HG03139 (cell line): ENCODE results near the gene ERP29.
"Not testable (repeated sequence)": the region's sequence is repeated elsewhere in the genome, so short reads cannot be mapped to it uniquely, and the experiment has no call there.

Experiments used
- ATAC-seq: cut with Tn5 transposase; IDR thresholded peaks from one replicate; pipeline ENCODE4 v1.9.1; 2021; ENCODE audit not compliant: unreplicated experiment

The ERP29 gene

GRCh38 chr12:112012775-112013600, at the start of gene ERP29, which contains the start of gene TMEM116:
Gene ERP29 (plus strand): TSS chr12:112013426. CDS start chr12:112013466, 40 bp downstream.
Gene TMEM116 (minus strand): TSS chr12:112013165. CDS start chr12:112005270, 7,895 bp downstream.
- peak; percentile 59 for ATAC-seq

- no peak for ATAC-seq
Observed at GRCh38 chr12:111964935-111965334, 48.3 kb upstream of the ERP29 start.

- no peak for ATAC-seq
Observed at GRCh38 chr12:111971800-111972199, 41.4 kb upstream of the ERP29 start.

DNA sequence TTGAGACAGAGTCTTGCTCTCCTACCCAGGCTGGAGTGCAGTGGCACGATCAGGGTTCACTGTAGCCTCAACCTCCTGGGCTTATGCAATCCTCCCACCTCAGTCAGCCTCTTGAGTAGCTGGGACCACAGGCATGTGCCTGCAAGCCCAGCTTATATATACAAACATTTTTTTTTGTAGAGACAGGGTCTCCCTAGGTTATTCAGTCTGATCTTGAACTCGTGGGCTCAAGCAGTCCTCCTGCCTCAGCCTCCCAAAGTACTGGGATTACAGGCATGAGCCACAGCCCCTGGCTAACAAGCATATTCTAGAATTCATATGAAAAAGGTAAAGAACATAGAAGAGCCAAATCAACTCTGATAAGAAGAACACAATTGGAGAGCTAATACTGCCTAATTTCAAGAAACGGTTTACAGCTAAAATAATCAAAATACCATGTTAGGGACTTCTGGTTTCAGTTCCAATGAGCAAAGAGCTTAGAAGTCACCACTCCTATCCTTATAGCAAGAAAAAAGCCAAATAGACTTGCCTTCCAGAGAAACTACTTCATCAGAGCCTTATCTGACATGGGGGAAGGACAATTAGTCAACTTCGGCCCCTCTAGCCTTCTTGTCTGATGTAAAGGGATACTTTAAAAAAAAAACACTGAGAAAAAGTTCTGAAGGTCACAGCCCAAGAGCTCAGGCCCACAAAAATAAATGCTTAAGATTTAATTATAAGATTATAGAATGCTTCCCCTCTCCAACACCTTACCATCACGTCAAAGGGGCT, 37.9 kb upstream of the ERP29 start:
- ATAC-seq: no peak

DNA sequence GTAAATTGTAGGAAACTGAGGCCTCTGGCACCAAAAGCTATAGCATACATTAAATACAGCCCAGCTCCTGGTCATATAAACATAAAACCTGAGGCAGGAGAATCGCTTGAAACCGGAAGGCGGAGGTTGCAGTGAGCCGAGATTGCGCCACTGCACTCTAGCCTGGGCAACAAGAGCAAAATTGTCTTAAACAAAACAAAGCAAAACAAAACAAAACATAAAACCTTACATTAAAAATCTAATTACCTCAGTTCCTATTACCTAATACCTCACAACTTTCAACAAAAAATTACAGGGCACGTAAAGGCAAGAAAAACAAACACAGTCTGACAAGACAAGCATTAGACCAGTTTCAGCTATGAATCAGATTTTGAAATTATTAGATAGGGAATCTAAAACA, 36.9 kb upstream of the ERP29 start:
- ATAC-seq: no peak

GRCh38 chr12:111976860-111977259, 36.4 kb upstream of the ERP29 start:
- no peak for ATAC-seq

DNA sequence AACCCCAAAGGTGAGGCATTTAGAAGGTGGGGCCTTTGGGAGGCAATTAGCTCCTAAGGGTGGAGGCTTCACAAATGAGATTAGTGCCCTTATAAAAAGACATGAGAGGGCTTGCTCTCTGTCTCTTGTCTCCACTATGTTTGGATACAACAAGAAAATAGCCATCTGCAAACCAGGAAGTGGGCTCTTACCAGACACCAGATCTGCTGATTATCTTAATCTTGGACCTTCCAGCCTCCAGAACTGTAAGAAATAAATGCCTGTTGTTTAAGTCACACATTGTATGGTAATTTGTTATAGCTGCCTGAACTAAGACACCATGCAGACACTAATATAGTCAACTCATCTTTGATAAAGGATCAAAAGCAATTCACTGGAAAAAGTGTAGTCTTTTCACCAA, 34.7 kb upstream of the ERP29 start:
- no peak for ATAC-seq

DNA sequence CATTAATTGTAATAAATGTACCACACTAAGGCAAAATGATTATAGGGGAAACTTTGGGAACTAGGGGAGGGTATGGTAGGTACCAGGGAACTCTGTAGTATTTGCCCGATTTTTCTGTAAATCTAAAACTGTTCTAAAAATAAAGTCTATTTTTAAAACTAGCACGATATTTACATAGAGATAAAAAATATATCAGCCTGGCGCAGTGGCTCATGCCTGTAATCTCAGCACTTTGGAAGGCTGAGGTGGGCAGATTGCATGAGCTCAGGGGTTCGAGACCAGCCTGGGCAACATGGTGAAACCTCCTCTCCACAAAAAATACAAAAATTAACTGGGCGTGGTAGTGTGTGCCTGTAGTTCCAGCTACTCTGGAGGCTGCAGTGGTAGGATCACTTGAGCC, 32.6 kb upstream of the ERP29 start:
- no peak for ATAC-seq

DNA sequence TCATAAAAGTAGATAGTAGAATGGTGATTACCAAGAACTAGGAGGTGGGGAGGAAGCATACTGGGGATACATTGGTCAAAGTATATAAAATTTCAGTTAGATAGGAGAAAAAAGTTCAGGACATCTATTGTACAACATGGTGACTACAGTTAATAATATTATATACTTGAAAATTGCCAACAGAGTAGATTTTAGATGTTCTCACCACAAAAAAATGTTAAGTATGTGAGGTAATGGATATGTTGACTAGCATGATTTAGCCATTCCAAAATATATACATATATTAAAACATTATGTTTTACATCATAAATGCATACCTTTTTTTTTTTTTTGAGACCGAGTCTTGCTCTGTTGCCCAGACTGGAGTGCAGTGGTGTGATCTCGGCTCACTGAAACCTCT, 31.2 kb upstream of the ERP29 start:
- no peak for ATAC-seq

DNA sequence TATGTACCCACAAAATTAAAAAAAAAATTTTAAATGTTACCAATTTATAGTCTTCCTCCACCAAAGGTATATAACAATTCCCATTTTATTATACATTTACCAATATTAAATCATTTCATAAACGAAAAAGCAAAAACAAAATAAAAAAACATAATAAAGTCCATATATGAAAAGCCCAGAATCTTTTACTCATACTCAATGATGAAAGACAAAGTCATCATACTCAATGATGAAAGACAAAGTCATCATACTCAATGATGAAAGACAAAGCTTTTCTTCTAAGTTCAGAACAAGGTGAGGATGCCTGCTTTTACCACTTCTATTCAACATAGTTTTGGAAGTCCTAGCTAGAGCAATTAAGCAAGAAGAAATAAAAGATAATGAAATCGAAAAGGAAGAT, 28.4 kb upstream of the ERP29 start:
- no peak for ATAC-seq

DNA sequence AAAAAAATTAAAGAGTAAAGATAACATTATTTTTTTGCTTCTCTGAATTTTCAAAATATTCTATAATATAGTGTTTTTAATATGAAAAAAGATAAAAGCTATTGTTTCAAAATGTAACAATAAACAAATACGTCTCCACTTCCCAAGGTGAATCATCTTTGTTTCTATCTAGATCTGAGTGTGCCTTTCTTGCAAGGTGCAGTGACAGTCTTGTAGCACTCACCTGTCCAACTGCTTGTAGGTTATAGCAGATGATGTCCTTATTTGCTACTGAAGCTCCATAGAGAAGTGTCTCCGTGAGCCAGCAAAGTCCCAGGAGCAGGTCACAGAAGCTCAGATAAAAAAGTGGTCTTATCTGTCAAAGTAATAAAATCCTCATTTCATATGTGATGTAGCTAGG, 21.7 kb upstream of the ERP29 start:
- no peak for ATAC-seq

- no peak for ATAC-seq
Observed at GRCh38 chr12:111991946-111992345, 21.3 kb upstream of the ERP29 start.

DNA sequence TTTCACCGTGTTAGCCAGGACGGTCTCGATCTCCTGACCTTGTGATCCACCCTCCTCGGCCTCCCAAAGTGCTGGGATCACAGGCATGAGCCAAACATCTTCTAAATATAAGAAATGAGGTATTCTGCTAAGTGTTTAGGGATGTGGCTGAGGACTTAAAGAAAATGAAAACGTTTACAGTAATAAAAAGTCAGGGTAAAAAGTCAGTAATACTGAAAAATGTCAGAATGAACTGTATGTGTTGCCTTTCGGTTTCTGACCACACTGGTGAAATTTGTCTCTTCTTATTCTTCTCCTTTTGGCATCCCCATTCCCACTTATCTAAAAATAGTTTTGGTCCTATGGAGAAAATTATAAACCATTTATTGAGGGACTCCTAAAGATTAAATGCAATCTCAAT, 20.8 kb upstream of the ERP29 start:
- ATAC-seq: no peak

DNA sequence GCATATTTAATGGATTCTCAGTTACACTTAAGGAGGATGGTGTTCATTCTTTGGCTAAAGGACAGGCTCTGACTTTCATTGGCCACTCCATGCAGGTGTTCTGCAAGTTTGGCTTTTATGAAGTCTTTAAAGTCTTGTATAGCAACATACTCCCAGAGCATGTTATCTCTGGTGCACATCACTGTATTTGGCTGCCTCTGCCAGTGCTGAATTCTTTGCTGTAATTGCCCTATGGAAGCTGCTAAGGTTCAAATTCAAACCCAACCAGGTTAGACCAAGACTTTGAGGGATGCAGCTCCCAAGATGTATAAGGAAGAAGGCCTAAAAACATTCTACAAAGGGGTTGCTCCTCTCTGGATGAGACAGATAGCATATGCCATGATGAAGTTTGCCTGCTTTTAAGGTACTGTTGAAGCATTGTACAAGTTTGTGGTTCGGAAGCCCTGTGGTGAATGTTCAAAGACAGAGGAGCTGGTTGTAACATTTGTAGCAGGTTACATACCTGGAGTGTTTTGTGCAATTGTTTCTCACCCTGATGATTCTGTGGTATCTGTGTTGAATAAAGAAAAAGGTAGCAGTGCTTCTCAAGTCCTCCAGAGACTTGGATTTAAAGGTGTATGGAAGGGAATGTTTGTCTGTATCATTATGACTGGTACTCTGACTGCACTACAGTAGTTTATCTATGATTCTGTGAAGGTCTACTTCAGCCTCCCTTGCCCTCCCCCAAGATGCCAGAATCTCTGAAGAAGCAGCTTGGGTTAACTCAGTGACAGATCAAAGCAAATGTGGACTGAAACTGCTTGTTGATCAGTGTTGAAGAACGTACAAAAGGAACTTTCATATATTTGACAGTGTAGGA, 19.7 kb upstream of the ERP29 start:
- ATAC-seq: peak; percentile 52

GRCh38 chr12:111994211-111995111, 18.8 kb upstream of the ERP29 start:
- ATAC-seq: peak; percentile 14

GRCh38 chr12:111995782-111996480, 17.3 kb upstream of the ERP29 start:
- no peak for ATAC-seq

- ATAC-seq: no peak
Observed at GRCh38 chr12:111997300-111997699, 15.9 kb upstream of the ERP29 start.

DNA sequence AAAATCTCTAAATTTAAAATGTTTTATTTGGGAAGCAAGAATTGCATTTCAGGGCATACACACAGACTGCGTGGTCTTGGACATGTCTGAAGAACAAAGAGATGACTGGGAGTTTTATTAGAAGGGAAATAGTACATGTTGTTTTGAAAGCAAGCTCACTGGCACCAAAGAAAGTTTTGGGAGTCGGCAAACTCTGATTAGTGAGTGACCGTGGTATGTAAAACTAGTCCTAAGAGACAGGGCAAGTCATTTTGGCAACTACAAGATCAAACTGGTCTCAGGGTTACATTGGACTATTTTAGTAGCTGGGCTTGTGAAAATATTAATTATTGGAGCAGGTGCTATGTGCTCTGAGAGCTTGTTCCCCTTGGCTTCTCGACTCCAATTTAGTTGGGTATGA, 15.2 kb upstream of the ERP29 start:
- ATAC-seq: no peak

DNA sequence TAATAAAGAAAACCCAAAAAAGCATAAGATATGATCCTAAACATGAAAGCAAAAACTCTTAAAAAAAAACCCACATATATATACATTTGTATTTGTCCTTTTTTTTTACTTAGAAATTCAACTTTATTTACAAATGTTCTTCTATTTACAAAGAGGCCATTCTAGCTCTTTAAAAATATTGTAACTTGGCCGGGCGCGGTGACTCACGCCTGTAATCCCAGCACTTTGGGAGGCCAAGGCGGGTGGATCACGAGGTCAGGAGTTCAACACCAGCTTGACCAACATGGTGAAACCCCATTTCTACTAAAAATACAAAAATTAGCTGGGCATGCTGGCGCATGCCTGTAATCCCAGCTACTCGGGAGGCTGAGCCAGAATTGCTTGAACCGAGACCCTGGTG, 14.1 kb upstream of the ERP29 start:
- not testable (repeated sequence) for ATAC-seq

- no peak for ATAC-seq
Observed at GRCh38 chr12:112000820-112001219, 12.4 kb upstream of the ERP29 start.
